H1 (cell line): ENCODE data around the gene LRWD1. TPM values are rescaled to one million over a fixed set of nuclear protein-coding genes. Genes with fewer than 3 reads are reported as not detected.

ENCODE experiments used
- BRCA1 ChIP-seq: IDR thresholded peaks from 2 replicates; pipeline ENCODE4 v1.6.1; 2012; ENCODE audit warnings: low read depth, low read length, improper control_type of control experiment
- CHD7 ChIP-seq: fragments of 300-600 bp; sonication (generic); IDR thresholded peaks from 2 replicates; pipeline ENCODE4 v1.7.1; 2012; ENCODE audit warnings: low read length, moderate library complexity, mild to moderate bottlenecking, inconsistent platforms; ENCODE audit not compliant: insufficient replicate concordance
- EGR1 ChIP-seq: IDR thresholded peaks from 2 replicates; pipeline ENCODE4 v1.6.1; 2011; ENCODE audit warnings: low read depth, low read length, borderline replicate concordance
- FOSL1 ChIP-seq: IDR thresholded peaks from 2 replicates; pipeline ENCODE4 v1.6.1; 2011; ENCODE audit warnings: mild to moderate bottlenecking, low read depth, low read length, moderate library complexity; ENCODE audit not compliant: insufficient read depth
- PHF8 ChIP-seq: fragments of 200-600 bp; sonication (generic); conservative IDR thresholded peaks from 2 replicates; pipeline ENCODE4 v1.7.1; 2012; ENCODE audit warnings: low read depth, mild to moderate bottlenecking, inconsistent platforms, low read length, moderate library complexity
- SIX5 ChIP-seq: IDR thresholded peaks from 2 replicates; pipeline ENCODE4 v1.6.1; 2011; ENCODE audit warnings: mild to moderate bottlenecking, low read depth, low read length
- TBP ChIP-seq: IDR thresholded peaks from 2 replicates; pipeline ENCODE4 v1.6.1; 2011; ENCODE audit warnings: low read depth, low read length, improper control_type of control experiment
- TCF12 ChIP-seq: IDR thresholded peaks from 2 replicates; pipeline ENCODE4 v1.6.1; 2011; ENCODE audit warnings: low read depth, mild to moderate bottlenecking, low read length
- polyA plus RNA-seq, 7 experiments: library from polyadenylated mRNA; depleted of rRNA in 3 of 7; stranded (reverse) in 5 of 7; unstranded in 2 of 7; fragments of >200 nt in 5 of 7; fragments of 200-250 nt in 2 of 7; gene quantifications; 1 replicate in 5 of 7; 2 replicates in 1 of 7; 4 replicates in 1 of 7; pipeline versions ENCODE4 v1.2.1 to v1.2.3, GENCODE V29; 2011 to 2013; ENCODE audit warnings: missing spikeins in 2 of 7, mixed read lengths in 2 of 7
- total RNA-seq: library from RNA; stranded (reverse); fragmentation: NEBNext Ultra II Directional; extraction: Animal tissue kit (Norgen Biotek cat#: 25700); gene quantifications from 2 replicates; pipeline ENCODE4 v1.2.1, GENCODE V29; 2021

The LRWD1 gene
- total and polyA plus RNA-seq, 2 of the 8 experiments (the other 6 are each of a cell fraction or from before 2014, with no cell fraction given) = 23.4 to 26.8 TPM

DNA sequence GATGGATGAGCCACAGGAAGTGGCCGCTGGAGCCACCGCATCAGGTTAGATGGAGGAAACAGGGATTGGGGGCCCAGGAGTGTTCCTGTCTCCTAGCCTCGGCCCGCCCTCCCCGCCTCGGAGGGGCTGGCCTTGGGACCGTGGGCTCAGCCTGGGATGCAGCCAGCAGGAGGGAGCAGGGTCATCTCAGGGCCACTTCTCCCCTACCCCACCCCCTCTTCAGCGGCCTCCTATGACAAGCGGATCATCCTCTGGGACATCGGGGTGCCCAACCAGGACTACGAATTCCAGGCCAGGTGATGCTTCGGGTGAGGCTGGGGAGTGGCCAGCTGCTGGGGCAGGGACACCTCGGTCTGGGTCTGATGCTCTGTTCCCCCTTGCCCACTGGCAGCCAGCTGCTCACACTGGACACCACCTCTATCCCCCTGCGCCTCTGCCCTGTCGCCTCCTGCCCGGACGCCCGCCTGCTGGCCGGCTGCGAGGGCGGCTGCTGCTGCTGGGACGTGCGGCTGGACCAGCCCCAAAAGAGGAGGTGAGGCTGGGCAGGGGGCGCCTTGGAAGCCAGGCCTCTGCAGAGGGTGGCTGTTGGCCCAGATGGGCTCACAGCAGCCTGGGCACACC is 4.7 kb downstream of the LRWD1 start (continued):
- TF ChIP-seq CHD7 (no peak), EGR1 (no peak), TCF12 (no peak), FOSL1 (no peak), BRCA1 (no peak), SIX5 (no peak), PHF8 (no peak), TBP (no peak)
